ENCODE results near the gene KCNT1.

DNA sequence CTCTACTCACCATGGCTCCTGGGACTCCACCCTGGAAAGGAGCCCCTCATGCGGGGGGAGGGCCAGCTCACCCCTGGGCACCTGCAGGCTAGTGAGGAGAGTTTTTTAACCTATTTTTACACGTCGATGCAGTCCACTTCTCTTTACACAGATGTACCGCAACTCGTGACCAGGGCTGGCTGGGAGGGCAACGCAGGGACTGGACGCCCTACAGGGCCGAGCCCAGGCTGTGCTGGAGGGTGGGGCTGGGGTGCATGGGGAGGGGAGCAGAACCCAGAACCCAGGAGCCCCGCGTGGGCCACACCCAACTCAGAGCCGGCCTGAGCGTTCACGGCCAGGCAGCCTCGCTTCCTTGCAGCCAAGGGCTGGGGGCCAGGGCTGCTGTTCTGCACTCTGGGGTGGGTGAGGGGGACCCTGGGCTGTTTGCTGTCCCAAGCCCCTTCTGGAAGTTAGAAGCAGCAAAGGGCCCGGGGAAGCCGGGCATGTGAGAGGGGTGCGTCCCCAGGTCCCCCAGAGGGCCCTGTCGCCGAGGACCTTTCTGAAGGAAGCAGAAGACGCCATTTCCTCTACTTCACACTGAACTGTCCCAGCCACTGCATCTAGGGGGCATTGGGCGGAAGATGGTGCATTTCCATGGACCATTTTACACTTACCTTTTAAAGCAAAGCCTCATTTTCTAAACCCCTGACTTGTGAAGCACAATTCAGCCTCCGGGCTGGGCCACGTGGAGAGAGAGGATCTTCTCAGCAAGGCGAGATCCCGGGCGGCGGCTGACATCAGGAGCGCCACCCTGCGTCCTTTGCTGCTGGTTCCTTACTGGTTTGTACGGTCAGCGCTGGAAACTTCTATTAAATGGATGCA lies 90.5 kb downstream of the KCNT1 start:
- TF ChIP-seq CTCF (IDR thresholded peaks at IDR 0.05), result no peak
- no peak for TF ChIP-seq POLR2A (IDR thresholded peaks at IDR 0.05)
